K562 (cell line): ENCODE measurements around the gene ADIPOR1. TPM values are rescaled to one million over a fixed set of nuclear protein-coding genes. Genes with fewer than 3 reads are reported as not detected.

Source experiments
- ADNP ChIP-seq: fragments of 200-800 bp; sonication (Bioruptor generic); IDR thresholded peaks from 2 replicates; pipeline ENCODE4 v1.6.1; 2016; ENCODE audit warnings: missing genetic modification characterization, missing compliant biosample characterization
- BACH1 ChIP-seq: fragments of 200-800 bp; sonication (Bioruptor generic); IDR thresholded peaks from 2 replicates; pipeline ENCODE4 v1.6.1; 2016; ENCODE audit warnings: missing genetic modification characterization, missing compliant biosample characterization
- BRCA1 ChIP-seq, 2 experiments: fragments of 450-650 bp in 1 of 2; sonication (generic) in 1 of 2; formaldehyde crosslinking in 1 of 2; IDR thresholded peaks; 2 replicates each; pipeline versions ENCODE4 v1.5.0 to v1.6.1; 2017 to 2020; ENCODE audit warnings: mild to moderate bottlenecking in 1 of 2, missing genetic modification reagents in 1 of 2
- CHD2 ChIP-seq: IDR thresholded peaks from 2 replicates; pipeline ENCODE4 v1.6.1; 2011; ENCODE audit warnings: low read depth, low read length
- CREB1 ChIP-seq, 2 experiments: sonication (generic) in 1 of 2; formaldehyde crosslinking in 1 of 2; IDR thresholded peaks; 2 replicates each; pipeline versions ENCODE4 v1.6.1 to v1.8.0; 2012 to 2022; ENCODE audit warnings: inconsistent platforms in 1 of 2, mild to moderate bottlenecking in 1 of 2, missing genetic modification reagents in 1 of 2, moderate library complexity in 1 of 2
- E2F4 ChIP-seq: sonication (generic); formaldehyde crosslinking; IDR thresholded peaks from 2 replicates; pipeline ENCODE4 v1.8.0; 2022; ENCODE audit warnings: mild to moderate bottlenecking, low read depth, missing genetic modification reagents
- HDAC2 ChIP-seq: fragments of 450-650 bp; IDR thresholded peaks from 2 replicates; pipeline ENCODE4 v1.6.1; 2016; ENCODE audit warnings: mild to moderate bottlenecking
- KLF16 ChIP-seq: IDR thresholded peaks from 2 replicates; pipeline ENCODE4 v1.6.1; 2016; ENCODE audit warnings: antibody characterized with exemption
- MTA1 ChIP-seq: fragments of 450-650 bp; IDR thresholded peaks from 2 replicates; pipeline ENCODE4 v1.6.1; 2017; ENCODE audit warnings: borderline replicate concordance
- MTA3 ChIP-seq: fragments of 450-650 bp; formaldehyde crosslinking; IDR thresholded peaks from 2 replicates; pipeline ENCODE4 v1.6.1; 2017; ENCODE audit warnings: mild to moderate bottlenecking, borderline replicate concordance
- NCOR1 ChIP-seq: fragments of 450-650 bp; IDR thresholded peaks from 2 replicates; pipeline ENCODE4 v1.6.1; 2016; ENCODE audit warnings: mild to moderate bottlenecking, moderate library complexity
- RCOR1 ChIP-seq, 2 experiments: IDR thresholded peaks; 2 replicates each; pipeline ENCODE4 v1.6.1; 2012; ENCODE audit warnings: low read depth in 2 of 2, low read length in 2 of 2, borderline replicate concordance in 1 of 2, improper control_type of control experiment in 1 of 2
- TAL1 ChIP-seq: fragments of 450-650 bp; IDR thresholded peaks from 2 replicates; pipeline ENCODE4 v1.6.1; 2016; ENCODE audit warnings: mild to moderate bottlenecking
- TRIM28 ChIP-seq: fragments of 450-650 bp; IDR thresholded peaks from 2 replicates; pipeline ENCODE4 v1.6.1; 2017
- USF1 ChIP-seq: sonication (generic); formaldehyde crosslinking; IDR thresholded peaks from 2 replicates; pipeline ENCODE4 v1.9.0; 2022; ENCODE audit warnings: mild to moderate bottlenecking, missing genetic modification reagents
- ZBTB11 ChIP-seq, 3 experiments: fragments of 200-800 bp in 1 of 3; fragments of 250-450 bp in 1 of 3; fragments of 450-650 bp in 1 of 3; sonication (Bioruptor Pico) in 1 of 3; sonication (Bioruptor generic) in 1 of 3; formaldehyde crosslinking in 1 of 3; IDR thresholded peaks; 2 replicates each; pipeline versions ENCODE4 v1.6.1 to v1.8.0; 2016 to 2022; ENCODE audit warnings: mild to moderate bottlenecking in 2 of 3, missing genetic modification characterization in 2 of 3, missing compliant biosample characterization in 1 of 3, moderate library complexity in 1 of 3
- ZMIZ1 ChIP-seq, 2 experiments: fragments of 150-350 bp in 1 of 2; IDR thresholded peaks; 2 replicates each; pipeline ENCODE4 v1.6.1; 2012 to 2016; ENCODE audit warnings: low read depth in 2 of 2, low read length in 2 of 2, mild to moderate bottlenecking in 1 of 2, moderate library complexity in 1 of 2
- polyA plus RNA-seq, 8 experiments: library from polyadenylated mRNA; depleted of rRNA in 4 of 8; stranded (reverse) in 5 of 8; unstranded in 3 of 8; fragments of >200 nt; fragmentation: Nextera tagmentation in 2 of 8; fragmentation: Illumina TruSeq in 1 of 8; extraction: Ambion mirVana in 2 of 8; extraction: Trizol in 1 of 8; gene quantifications; 2 replicates each; pipeline versions ENCODE4 v1.2.1 to v1.2.3, GENCODE V29; 2011 to 2014; ENCODE audit warnings: inconsistent platforms in 1 of 8, missing spikeins in 1 of 8
- total RNA-seq, 7 experiments: library from RNA; depleted of rRNA in 6 of 7; stranded (reverse); fragments of >200 nt in 6 of 7; fragmentation: Illumina TruSeq in 2 of 7; extraction: Trizol in 2 of 7; gene quantifications; 2 replicates each; pipeline versions ENCODE4 v1.2.1 to v1.2.3, GENCODE V29; 2011 to 2021; ENCODE audit warnings: low replicate concordance in 1 of 7

The ADIPOR1 gene
- total and polyA plus RNA-seq, 9 of the 15 experiments (the other 6 are each of a cell fraction or from before 2014, with no cell fraction given) = 29.0 to 217 (median 100) TPM

GRCh38 chr1:202944438-202944921 lies 13.6 kb downstream of the ADIPOR1 start (continued):
- TF ChIP-seq ZBTB11 (CRISPR knock-in tag; IDR thresholded peaks at IDR 0.05) (peak in 1 of 3 experiments; percentile 74; a peak in 2 of 6 replicates), TAL1 (peak; percentile 97), BACH1 (tag) (no peak), RCOR1 (IDR thresholded peaks at IDR 0.05; ENCODE audit: borderline replicate concordance in 1 of 2, low read depth in 2 of 2, low read length in 2 of 2) (peak; percentile 21 to 76; a peak in 3 of 4 replicates), MTA1 (0 out of 2 replicates have a peak, but pooled peaks have one; percentile 66), BRCA1 (IDR thresholded peaks at IDR 0.05) (no peak), BRCA1 (CRISPR knock-in tag; IDR thresholded peaks at IDR 0.05) (no peak), HDAC2 (peak; percentile 84), E2F4 (no peak), ZMIZ1 (IDR thresholded peaks at IDR 0.05; ENCODE audit: low read depth in 2 of 2, low read length in 2 of 2) (peak in 1 of 2 experiments; percentile 85; a peak in 2 of 4 replicates), TRIM28 (peak; percentile 52), MTA3 (peak; percentile 80), CHD2 (0 out of 2 replicates have a peak, but pooled peaks have one; percentile 21), CREB1 (IDR thresholded peaks at IDR 0.05) (peak; percentile 32), CREB1 (CRISPR knock-in tag; IDR thresholded peaks at IDR 0.05) (no peak), KLF16 (peak; percentile 85), ADNP (tag) (peak; percentile 71), NCOR1 (peak; percentile 95), USF1 (CRISPR knock-in tag) (no peak)
